Transverse colon (tissue), 4 donors: ENCODE measurements around the gene CES3. TPM values are rescaled to one million over a fixed set of nuclear protein-coding genes. Genes with fewer than 3 reads are reported as not detected.

Experiments used
- DNase-seq: peaks from one replicate; pipeline ENCODE4 v3.0.0-alpha.2; 2019
- H3K27ac ChIP-seq, 4 donors: fragments of 200-600 bp; sonication (generic); 2 replicates each; pipeline ENCODE4 v1.5.1; 2016 to 2018; ENCODE audit warnings: inconsistent platforms in 4 of 4
- H3K27me3 ChIP-seq: fragments of 200-600 bp; sonication (generic); 2 replicates; pipeline ENCODE4 v1.5.1; 2017; ENCODE audit warnings: inconsistent platforms
- H3K36me3 ChIP-seq, 4 donors: fragments of 200-600 bp; sonication (generic); 2 replicates each; pipeline ENCODE4 v1.5.1; 2017 to 2019; ENCODE audit warnings: inconsistent platforms in 4 of 4
- H3K4me1 ChIP-seq, 4 donors: fragments of 200-600 bp; sonication (generic); 2 replicates each; pipeline ENCODE4 v1.5.1; 2017 to 2020; ENCODE audit warnings: inconsistent platforms in 4 of 4
- H3K4me3 ChIP-seq, 4 donors: fragments of 200-600 bp; sonication (generic); 1 replicate in 1 of 4; 2 replicates in 3 of 4; pipeline versions ENCODE4 v1.5.1 to v1.6.1; 2017 to 2019; ENCODE audit warnings: inconsistent platforms in 4 of 4
- H3K9me3 ChIP-seq, 2 donors: fragments of 200-600 bp; sonication (generic); 2 replicates each; pipeline ENCODE4 v1.5.1; 2017 to 2019; ENCODE audit warnings: inconsistent platforms in 2 of 2
- EP300 ChIP-seq: sonication (generic); formaldehyde crosslinking; IDR thresholded peaks from one replicate; pipeline ENCODE4 v1.6.1; 2017; ENCODE audit warnings: antibody characterized with exemption, low read depth
- POLR2A ChIP-seq: fragments of 450-650 bp; IDR thresholded peaks from one replicate; pipeline ENCODE4 v1.6.1; 2016; ENCODE audit warnings: antibody characterized with exemption, mild to moderate bottlenecking, moderate library complexity
- POLR2AphosphoS5 ChIP-seq, 3 donors: sonication (generic); formaldehyde crosslinking; IDR thresholded peaks; one replicate each; pipeline ENCODE4 v1.6.1; 2016; ENCODE audit warnings: antibody characterized with exemption in 3 of 3
- WGBS, 2 donors: methylation state at CpG; one replicate each; pipeline ENCODE4 v1.1.5; 2018; ENCODE audit warnings: low coverage in 1 of 2; 5-methylcytosine and 5-hydroxymethylcytosine counted together
- in situ Hi-C, 4 donors: fragments of 200-750 bp; cut with MboI; loops; one replicate each; pipeline versions ENCODE4 v1.15.0 to v1.15.1; 2017; ENCODE audit warnings: low sequenced_read_pairs in 3 of 4, low pct_ligation_motif_present in 1 of 4, low pct_unique_long_range_greater_than_20kb in 1 of 4
- intact Hi-C: fragments of 100-400 bp; cut with DNase I; formaldehyde crosslinking; loops from one replicate; pipeline ENCODE4 v1.15.1; 2023; ENCODE audit warnings: low total_unique reads
- total RNA-seq, 4 donors: library from RNA; depleted of rRNA; stranded (reverse); fragments of >200 nt; gene quantifications; one replicate each; pipeline ENCODE4 v1.1.0, GENCODE V29; 2016
- TF ChIP-seq, protein P1 (sequence below), 5 experiments: fragments of 200-600 bp in 3 of 5; fragments of 450-650 bp in 2 of 5; sonication (generic) in 3 of 5; IDR thresholded peaks; 1 replicate in 2 of 5; 2 replicates in 3 of 5; pipeline ENCODE4 v1.5.1; 2016 to 2017; ENCODE audit warnings: antibody characterized with exemption in 5 of 5, inconsistent platforms in 3 of 5, mild to moderate bottlenecking in 2 of 5, moderate library complexity in 1 of 5

Gene CES3
- total RNA-seq, 4 donors from 2014 or later = 247 to 616 (median 291) TPM

DNA sequence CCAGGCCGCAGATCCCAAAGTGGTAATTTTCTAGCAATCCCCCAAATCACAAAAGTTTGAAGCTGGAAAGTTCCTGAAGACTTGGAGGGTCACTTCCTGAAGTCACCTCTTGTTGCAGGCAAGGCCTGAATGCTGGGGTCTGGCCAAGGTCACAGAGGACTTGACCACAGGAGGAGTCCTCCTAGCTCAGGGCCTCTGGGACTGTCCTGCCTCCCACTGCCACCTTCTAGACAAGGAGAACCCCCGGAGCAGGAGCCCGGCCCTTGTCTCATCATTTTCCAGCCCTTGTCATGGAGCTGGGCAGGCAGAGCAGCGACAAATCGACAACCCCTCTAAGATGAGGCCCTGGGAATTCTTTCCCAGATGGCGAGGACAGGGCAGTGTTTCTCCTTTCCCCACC is 42.7 kb upstream of the CES3 start:
- in situ Hi-C loops = no loop called here
- H3K27me3 ChIP-seq = no peaks in the 10 kb centered on the region
- H3K4me1 ChIP-seq = peaks cover 4 to 19% (median 13%) of the 10 kb centered on the region in 4 donors
- H3K36me3 ChIP-seq = no peaks in the 10 kb centered on the region
- no peak overlapping the region for H3K4me3 ChIP-seq
- no peak for TF ChIP-seq EP300
- TF ChIP-seq POLR2AphosphoS5 (IDR thresholded peaks at IDR 0.05) = no peak
- no peak for TF ChIP-seq POLR2A
- TF ChIP-seq, protein P1, sequence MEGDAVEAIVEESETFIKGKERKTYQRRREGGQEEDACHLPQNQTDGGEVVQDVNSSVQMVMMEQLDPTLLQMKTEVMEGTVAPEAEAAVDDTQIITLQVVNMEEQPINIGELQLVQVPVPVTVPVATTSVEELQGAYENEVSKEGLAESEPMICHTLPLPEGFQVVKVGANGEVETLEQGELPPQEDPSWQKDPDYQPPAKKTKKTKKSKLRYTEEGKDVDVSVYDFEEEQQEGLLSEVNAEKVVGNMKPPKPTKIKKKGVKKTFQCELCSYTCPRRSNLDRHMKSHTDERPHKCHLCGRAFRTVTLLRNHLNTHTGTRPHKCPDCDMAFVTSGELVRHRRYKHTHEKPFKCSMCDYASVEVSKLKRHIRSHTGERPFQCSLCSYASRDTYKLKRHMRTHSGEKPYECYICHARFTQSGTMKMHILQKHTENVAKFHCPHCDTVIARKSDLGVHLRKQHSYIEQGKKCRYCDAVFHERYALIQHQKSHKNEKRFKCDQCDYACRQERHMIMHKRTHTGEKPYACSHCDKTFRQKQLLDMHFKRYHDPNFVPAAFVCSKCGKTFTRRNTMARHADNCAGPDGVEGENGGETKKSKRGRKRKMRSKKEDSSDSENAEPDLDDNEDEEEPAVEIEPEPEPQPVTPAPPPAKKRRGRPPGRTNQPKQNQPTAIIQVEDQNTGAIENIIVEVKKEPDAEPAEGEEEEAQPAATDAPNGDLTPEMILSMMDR (IDR thresholded peaks at IDR 0.05) = no peak
- 78% methylated on average over 5 of the region's 6 CpGs; no CpG with 5 or more reads in 1 of the 2 donors for WGBS, 2 donors
- DNase-seq = no peak
- no peak overlapping the region for H3K27ac ChIP-seq
- H3K9me3 ChIP-seq = no peaks in the 10 kb centered on the region
- intact Hi-C loops = no loop called here

DNA sequence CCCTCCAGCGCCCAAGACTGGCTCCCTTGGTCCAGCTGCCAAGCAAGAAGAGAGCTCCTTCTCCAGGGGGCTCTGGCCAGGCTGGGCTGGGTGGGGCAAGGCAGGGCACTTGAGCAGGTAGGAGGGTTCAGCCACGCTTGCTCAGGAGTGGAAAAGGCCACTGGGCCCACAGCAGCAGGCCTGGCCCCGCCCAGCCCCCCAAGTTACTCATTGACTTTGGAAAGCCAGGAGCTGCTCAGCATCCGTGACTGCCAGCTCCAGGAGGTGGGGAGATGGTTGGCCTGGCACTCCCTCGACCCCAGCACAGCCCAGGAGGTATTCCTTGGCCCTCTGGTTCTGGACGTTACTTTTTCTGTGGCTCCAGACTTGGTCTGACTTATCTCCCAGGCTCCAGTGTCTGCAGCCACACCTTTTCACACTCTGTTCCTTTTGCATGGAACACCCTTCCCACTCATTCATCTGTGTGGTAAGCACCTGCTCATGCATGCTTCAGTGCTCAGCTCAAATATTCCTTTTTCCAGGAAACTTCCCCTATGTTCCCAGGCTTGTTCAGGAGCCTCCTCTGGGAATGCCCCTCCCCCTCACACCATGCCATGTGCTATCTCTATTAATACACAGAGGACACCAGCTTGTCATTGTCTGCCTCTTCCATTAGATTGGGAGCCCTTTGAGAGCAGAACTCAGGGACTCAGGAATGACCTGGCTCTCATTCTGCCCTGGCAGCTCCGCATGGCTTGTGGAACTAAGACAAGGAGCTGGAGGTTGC is 42.1 kb upstream of the CES3 start, which contains the start of gene CDH16:
CDH16 (minus strand) TSS at position 83 of the 766 bp plus-strand sequence. CDS start 820 bp downstream, outside the sequence.
- in situ Hi-C loops (no loop called here), intact Hi-C loops (no loop called here)
- no peak for TF ChIP-seq EP300
- TF ChIP-seq, protein P1 (IDR thresholded peaks at IDR 0.05) = no peak
- TF ChIP-seq POLR2AphosphoS5 (IDR thresholded peaks at IDR 0.05) = no peak
- TF ChIP-seq POLR2A = no peak
- peaks cover 2% of the 10 kb centered on the region for H3K27me3 ChIP-seq
- no peak within 1 kb of the TSS for H3K27ac ChIP-seq
- H3K36me3 ChIP-seq = no peaks in the 10 kb centered on the region
- no peak within 1 kb of the TSS for H3K4me3 ChIP-seq
- no peaks in the 10 kb centered on the region for H3K9me3 ChIP-seq
- no peak for DNase-seq
- 60 to 62% methylated on average over 3 to 7 of the region's 7 CpGs for WGBS, 2 donors
- peaks cover 4 to 24% (median 19%) of the 10 kb centered on the region in 4 donors for H3K4me1 ChIP-seq

DNA sequence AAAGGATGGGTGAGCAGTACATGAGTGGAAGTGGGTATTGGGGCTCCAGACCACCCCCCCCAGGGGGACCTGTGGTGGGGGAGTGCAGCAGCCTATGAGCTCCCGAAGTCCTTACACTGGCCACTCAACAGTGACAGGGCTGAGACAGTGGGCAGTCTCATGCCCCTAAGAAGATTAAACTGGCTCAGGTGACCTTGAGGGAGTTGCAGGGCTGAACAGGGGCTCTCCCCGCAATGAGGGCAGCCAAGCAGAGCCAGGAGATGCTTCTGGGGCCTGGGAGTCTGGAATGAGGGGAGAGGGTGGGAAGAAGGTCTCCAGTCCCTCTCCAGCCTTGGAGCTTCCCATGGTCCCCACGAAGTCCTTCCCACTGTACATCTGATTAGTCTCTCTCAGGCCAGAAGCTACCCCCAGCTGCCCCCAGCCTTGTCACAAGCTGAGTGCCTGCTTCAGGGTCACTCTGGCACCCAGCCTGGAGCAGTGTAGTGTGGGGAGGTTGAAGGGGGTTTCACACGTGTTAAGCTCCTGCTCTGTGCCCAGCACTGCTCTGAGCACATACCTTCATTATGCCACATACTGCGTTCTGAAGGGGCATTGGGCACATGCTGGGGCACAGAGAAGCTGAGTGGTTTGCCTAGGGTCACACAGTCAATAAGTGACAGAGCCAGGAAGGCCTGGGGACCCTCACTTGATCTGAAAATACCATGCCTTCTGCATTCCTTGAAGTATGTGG is 41.3 kb upstream of the CES3 start:
- Histone ChIP-seq H3K9me3 (no peaks in the 10 kb centered on the region), H3K4me3 (no peak overlapping the region), H3K4me1 (peaks cover 4 to 32% (median 24%) of the 10 kb centered on the region in 4 donors), H3K36me3 (no peaks in the 10 kb centered on the region), H3K27ac (no peak overlapping the region), H3K27me3 (peaks cover 9% of the 10 kb centered on the region)
- in situ Hi-C loops = no loop called here
- TF ChIP-seq EP300 (no peak), POLR2AphosphoS5 (IDR thresholded peaks at IDR 0.05) (no peak), POLR2A (no peak)
- TF ChIP-seq, protein P1 (IDR thresholded peaks at IDR 0.05) = no peak
- WGBS, 2 donors = 83 to 91% methylated on average over 1 to 4 of the region's 5 CpGs
- no peak for DNase-seq
- intact Hi-C loops = no loop called here

DNA sequence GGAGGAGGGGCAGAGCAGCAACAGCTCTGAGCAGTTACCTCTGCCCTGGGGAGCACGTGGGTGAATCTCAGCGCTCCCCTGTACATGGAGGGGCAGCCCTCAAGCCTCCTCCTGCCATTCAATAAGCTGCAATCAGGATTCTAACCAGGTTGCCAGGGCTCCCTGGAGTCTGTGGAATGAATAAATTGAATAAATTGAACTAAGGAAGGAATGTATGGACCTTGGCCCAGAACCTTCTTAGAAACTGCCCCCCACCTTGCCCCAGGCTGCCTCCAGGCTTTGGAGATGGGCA is 40.8 kb upstream of the CES3 start:
- peaks cover 4 to 36% (median 27%) of the 10 kb centered on the region in 4 donors for H3K4me1 ChIP-seq
- TF ChIP-seq POLR2A = no peak
- TF ChIP-seq POLR2AphosphoS5 (IDR thresholded peaks at IDR 0.05) = no peak
- TF ChIP-seq, protein P1 (IDR thresholded peaks at IDR 0.05) = no peak
- TF ChIP-seq EP300 = no peak
- in situ Hi-C loops = no loop called here
- no peaks in the 10 kb centered on the region for H3K36me3 ChIP-seq
- no peaks in the 10 kb centered on the region for H3K9me3 ChIP-seq
- H3K27ac ChIP-seq = no peak overlapping the region
- no peak overlapping the region for H3K4me3 ChIP-seq
- intact Hi-C loops = no loop called here
- 60% methylated on average over 2 of the region's 2 CpGs; no CpG with 5 or more reads in 1 of the 2 donors for WGBS, 2 donors
- H3K27me3 ChIP-seq = peaks cover 12% of the 10 kb centered on the region
- DNase-seq = no peak
